ENCODE data around the gene AMELX.

The AMELX gene

GRCh38 chrX:11298600-11298999 is 5.4 kb downstream of the AMELX start:
- DNase-seq (ENCODE audit: low read depth in 2 of 2), result no peak
- no peak for TF ChIP-seq CTCF (IDR thresholded peaks at IDR 0.05; ENCODE audit: low read depth, low read length)

GRCh38 chrX:11304829-11305228 is 11.6 kb downstream of the AMELX start:
- TF ChIP-seq CTCF (IDR thresholded peaks at IDR 0.05; ENCODE audit: low read depth, low read length), result no peak
- no peak for DNase-seq (ENCODE audit: low read depth in 2 of 2)
- H3K4me3 ChIP-seq (replicated peaks in 1 of 2; ENCODE audit: low read depth in 2 of 2, low read length in 2 of 2), result no peak overlapping the region

More at GRCh38 chrX:11298600-11298999, 5.4 kb downstream of the AMELX start:
- H3K4me3 ChIP-seq (replicated peaks in 1 of 2; ENCODE audit: low read depth in 2 of 2, low read length in 2 of 2), result no peak overlapping the region

GRCh38 chrX:11305641-11306040 is 12.4 kb downstream of the AMELX start:
- DNase-seq (ENCODE audit: low read depth in 2 of 2), result no peak
- no peak overlapping the region for H3K4me3 ChIP-seq (replicated peaks in 1 of 2; ENCODE audit: low read depth in 2 of 2, low read length in 2 of 2)

GRCh38 chrX:11309220-11309619 is 16.0 kb downstream of the AMELX start:
- H3K4me3 ChIP-seq (replicated peaks in 1 of 2; ENCODE audit: low read depth in 2 of 2, low read length in 2 of 2), result no peak overlapping the region
- TF ChIP-seq CTCF (IDR thresholded peaks at IDR 0.05; ENCODE audit: low read depth, low read length), result no peak
- DNase-seq (ENCODE audit: low read depth in 2 of 2), result peak in 1 of 2 donors; percentile 42

More at GRCh38 chrX:11305641-11306040, 12.4 kb downstream of the AMELX start:
- TF ChIP-seq CTCF (IDR thresholded peaks at IDR 0.05; ENCODE audit: low read depth, low read length), result no peak

GRCh38 chrX:11311706-11312105 is 18.5 kb downstream of the AMELX start:
- TF ChIP-seq CTCF (IDR thresholded peaks at IDR 0.05; ENCODE audit: low read depth, low read length), result no peak
- peak in 1 of 2 donors; percentile 47 for DNase-seq (ENCODE audit: low read depth in 2 of 2)
- no peak overlapping the region for H3K4me3 ChIP-seq (replicated peaks in 1 of 2; ENCODE audit: low read depth in 2 of 2, low read length in 2 of 2)

- no peak overlapping the region for H3K4me3 ChIP-seq (replicated peaks in 1 of 2; ENCODE audit: low read depth in 2 of 2, low read length in 2 of 2)
- DNase-seq (ENCODE audit: low read depth in 2 of 2), result peak in 1 of 2 donors; percentile 12
- TF ChIP-seq CTCF (IDR thresholded peaks at IDR 0.05; ENCODE audit: low read depth, low read length), result no peak
These were observed 26.8 kb downstream of the AMELX start for GRCh38 chrX:11319806-11320520.

- DNase-seq (ENCODE audit: low read depth in 2 of 2), result peak; percentile 20 to 42
- H3K4me3 ChIP-seq (replicated peaks in 1 of 2; ENCODE audit: low read depth in 2 of 2, low read length in 2 of 2), result no peak overlapping the region
- no peak for TF ChIP-seq CTCF (IDR thresholded peaks at IDR 0.05; ENCODE audit: low read depth, low read length)
These were observed 28.8 kb downstream of the AMELX start for GRCh38 chrX:11321986-11322385.
